Stimulated activated CD4-positive, alpha-beta T cell treated with anti-CD3 and anti-CD28 coated beads, Interleukin-4, amount 100 ng/mL, for 1 hour (primary cell): ENCODE data around the gene CERT1.
"Not testable (repeated sequence)": the region's sequence is repeated elsewhere in the genome, so short reads cannot be mapped to it uniquely, and the experiment has no call there.

Experiments used
- DNase-seq: peaks from one replicate; pipeline ENCODE4 v3.0.0-alpha.2; 2020

The CERT1 gene

GRCh38 chr5:75522025-75522424, 10.6 kb upstream of the CERT1 start:
- no peak for DNase-seq

DNA sequence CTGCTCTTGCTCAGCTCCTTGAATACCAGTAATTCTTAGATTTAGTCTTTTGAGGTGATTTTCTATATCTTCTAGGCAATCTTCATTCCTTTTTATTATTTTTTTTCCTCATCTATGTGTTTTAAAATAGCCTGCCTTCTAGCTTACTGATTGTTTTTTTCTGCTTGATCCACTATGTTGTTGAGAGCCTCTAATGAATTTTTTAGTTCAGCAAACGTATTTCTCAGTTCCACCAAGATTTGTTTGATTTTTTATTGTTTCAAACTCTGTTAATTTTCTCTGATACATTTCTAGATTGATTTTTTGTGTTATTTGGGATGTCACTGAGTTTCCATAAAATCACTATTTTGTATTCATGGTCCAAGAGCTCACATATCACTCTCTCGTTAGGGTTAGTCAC, 9.8 kb upstream of the CERT1 start:
- no peak for DNase-seq

- DNase-seq: no peak
Observed at GRCh38 chr5:75519761-75520160, 8.3 kb upstream of the CERT1 start.

- no peak for DNase-seq
Observed at GRCh38 chr5:75514323-75514722, 2.9 kb upstream of the CERT1 start.

- no peak for DNase-seq
Observed at GRCh38 chr5:75513841-75514240, 2.4 kb upstream of the CERT1 start.

DNA sequence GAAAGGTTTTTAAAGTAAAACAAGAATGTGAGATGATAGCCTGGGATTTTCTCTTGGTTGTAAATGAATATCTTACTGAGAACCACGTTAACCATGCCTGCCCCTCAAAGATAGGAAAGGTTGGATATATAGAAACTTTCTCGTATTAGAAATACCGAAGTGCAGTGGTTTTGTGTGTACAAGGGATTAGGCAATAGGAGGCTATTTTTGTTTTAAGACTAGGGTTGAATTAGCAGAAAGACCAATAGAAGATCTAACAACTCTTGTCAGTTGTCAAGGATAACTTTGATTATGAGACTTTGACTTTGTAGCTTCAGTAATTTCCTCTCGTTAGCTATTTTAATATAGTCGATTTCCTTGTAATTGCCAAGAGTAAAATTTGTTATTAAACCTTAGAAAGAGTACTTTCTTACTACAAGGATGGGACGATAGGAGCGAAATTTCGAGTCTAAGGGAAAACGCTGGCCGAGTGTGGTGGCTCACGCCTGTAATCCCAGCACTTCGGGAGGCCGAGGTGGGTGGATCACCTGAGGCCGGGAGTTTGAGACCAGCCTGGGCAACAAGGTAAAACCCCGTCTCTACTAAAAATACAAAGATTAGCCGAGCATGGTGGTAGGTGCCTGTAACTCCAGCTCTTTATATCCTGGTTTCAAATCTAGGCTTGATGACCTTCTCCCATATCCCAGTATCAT, 1.1 kb upstream of the CERT1 start:
- no peak for DNase-seq

GRCh38 chr5:75510836-75511434, 494 bp downstream of the CERT1 start:
- peak; percentile 34 for DNase-seq

GRCh38 chr5:75510417-75510835, 1.0 kb downstream of the CERT1 start:
- no peak for DNase-seq

- DNase-seq: no peak
Observed at GRCh38 chr5:75509956-75510355, 1.5 kb downstream of the CERT1 start.

DNA sequence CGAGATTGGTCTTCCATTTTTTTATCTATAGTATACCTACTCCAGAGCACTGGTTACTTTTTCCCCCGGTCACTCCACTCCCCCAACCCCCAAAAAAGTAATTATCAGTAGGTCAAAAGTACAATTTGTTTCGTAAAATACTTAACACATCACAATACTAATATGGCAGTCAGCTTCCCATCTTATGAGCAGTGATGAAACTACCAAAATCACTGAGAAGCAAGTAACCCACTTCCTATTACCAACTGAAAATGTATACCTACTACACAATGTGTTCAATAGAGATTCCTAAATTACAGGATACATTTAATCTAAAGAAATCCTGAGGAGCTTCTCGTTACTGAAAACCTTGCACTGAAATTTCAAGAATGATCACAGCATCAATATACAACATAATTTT, 1.9 kb downstream of the CERT1 start:
- DNase-seq: no peak

- no peak for DNase-seq
Observed at GRCh38 chr5:75507841-75508240, 3.6 kb downstream of the CERT1 start.

DNA sequence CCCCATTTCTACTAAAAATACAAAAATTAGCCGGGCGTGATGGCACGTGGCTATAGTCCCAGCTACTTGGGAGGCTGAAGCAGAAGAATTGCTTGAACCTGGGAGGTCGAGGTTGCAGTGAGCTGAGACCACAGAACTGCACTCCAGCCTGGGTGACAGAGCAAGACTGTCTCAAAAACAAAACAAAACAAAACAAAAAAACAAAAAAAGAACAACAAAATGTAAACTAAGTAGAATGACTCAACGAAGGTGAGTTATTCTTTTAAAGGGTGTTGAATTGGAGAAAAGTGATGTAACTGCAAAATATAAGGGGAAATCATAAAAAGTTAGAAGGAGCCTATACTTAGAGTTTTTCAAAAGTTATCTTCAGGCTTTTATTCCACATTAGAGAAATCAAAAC, 6.3 kb downstream of the CERT1 start:
- DNase-seq: not testable (repeated sequence)

DNA sequence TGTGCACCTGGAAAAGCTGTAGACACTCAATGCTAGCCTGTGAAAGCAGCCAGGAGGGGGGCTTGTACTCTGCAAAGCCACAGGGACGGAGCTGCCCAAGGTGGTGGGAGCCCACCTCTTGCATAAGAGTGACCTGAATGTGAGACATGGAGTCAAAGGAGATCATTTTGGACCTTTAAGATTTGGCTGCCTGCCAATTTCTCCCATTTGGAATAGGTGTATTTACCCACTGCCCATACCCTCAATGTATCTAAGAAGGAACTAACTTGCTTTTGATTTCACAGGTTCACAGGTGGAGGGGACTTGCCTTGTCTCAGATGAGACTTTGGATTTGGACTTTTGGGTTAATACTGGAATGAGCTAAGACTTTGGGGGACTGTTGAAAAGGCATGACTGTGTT, 12.6 kb downstream of the CERT1 start:
- DNase-seq: not testable (repeated sequence)

- no peak for DNase-seq
Observed at GRCh38 chr5:75498208-75498777, 13.1 kb downstream of the CERT1 start.

GRCh38 chr5:75496026-75496425, 15.4 kb downstream of the CERT1 start:
- no peak for DNase-seq

DNA sequence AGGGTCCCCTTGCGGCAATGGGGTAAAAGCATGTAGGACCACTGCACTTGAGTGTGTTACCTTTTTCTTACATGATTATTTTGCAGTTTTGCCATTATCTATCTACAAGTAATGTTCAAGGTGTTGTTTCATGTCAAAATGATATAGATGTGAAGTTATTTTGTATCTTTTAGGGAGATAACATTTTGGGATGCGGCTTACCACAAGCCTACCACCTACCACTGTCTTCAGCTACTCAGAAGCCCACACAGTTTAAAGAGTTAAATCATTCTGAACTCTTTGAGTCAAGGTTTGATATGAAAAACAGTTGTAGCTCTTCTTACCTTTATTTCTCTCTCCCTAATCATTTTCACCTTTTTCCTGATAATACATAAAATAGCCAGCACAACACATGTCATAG, 19.8 kb downstream of the CERT1 start:
- DNase-seq: no peak

DNA sequence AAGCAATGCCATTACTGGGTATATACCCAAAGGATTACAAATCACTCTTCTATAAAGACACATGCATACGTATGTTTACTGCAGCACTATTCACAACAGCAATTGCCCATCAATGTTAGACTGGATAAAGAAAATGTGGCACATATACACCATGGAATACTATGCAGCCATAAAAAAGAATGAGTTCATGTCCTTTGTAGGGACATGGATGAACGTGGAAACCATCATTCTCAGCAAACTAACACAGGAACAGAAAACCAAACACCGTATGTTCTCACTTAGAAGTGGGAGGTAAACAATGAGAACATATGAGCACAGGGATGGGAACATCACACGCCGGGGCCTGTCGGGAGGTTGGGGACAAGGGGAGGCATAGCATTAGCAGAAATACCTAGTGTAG, 21.6 kb downstream of the CERT1 start:
- DNase-seq: not testable (repeated sequence)

GRCh38 chr5:75484605-75485004, 26.8 kb downstream of the CERT1 start:
- no peak for DNase-seq

GRCh38 chr5:75482482-75482881, 28.9 kb downstream of the CERT1 start:
- no peak for DNase-seq

DNA sequence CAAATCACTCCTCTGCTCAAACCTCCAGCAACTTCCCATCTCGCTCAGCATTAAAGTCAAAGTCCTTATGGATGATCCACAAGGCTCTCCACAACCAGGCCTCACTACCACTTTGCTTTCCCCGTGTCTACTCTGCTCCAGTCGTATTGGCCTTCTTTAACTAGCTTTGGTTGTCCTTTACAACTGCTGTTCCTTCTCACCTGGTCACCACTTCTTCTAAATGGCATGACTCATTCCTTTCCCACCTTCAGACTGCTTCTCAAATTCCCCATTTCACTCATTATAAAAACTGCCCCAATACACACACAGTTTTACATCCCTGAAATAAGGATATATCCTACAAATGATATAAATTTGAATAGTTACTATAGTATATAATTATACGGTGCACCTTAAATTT, 30.4 kb downstream of the CERT1 start:
- DNase-seq: no peak

DNA sequence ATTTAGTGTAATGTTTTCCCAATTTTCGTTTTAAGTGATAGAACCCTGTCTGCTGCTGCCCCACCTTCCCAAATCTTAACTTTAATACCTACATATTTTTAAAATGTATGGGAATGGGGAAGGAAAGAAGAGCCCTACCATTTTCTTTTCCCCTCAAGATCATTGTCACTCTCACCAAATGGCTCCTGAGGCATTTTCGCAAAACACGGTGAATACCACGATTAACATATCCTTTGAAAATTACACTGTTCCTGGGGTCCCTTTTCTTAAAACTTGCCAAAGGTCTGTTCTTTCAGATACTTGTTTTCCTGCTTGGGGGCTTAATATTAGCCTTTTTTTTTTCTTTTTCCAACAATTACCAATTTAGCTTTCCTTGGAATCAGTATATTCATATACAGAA, 36.1 kb downstream of the CERT1 start:
- DNase-seq: no peak

DNA sequence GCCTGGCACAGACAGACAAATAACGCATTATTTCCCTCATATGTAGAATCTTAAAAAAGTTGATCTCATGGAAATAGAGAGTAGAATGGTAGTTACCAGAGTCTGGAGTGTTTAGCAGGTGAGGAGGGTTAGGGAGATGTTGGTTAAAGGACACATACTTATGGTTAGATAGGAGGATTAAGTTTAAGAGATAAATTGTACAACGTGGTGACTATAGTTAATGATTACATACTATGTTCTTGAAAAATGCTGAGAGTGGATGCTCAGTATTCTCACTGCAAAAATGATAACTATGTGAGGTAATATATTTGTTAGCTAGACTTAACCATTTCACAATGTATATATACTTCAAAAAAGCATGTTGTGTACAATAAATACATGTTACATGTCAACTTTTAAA, 38.0 kb downstream of the CERT1 start:
- no peak for DNase-seq

- DNase-seq: no peak
Observed at GRCh38 chr5:75472973-75473372, 38.5 kb downstream of the CERT1 start.

- no peak for DNase-seq
Observed at GRCh38 chr5:75471193-75471592, 40.2 kb downstream of the CERT1 start.

GRCh38 chr5:75469017-75469416, 42.4 kb downstream of the CERT1 start:
- no peak for DNase-seq
